ENCODE data around the gene NHLRC1. TPM values are rescaled to one million over a fixed set of nuclear protein-coding genes. Genes with fewer than 3 reads are reported as not detected.

NHLRC1 gene
- polyA plus RNA-seq, 3 donors: 0.75 to 3.1 (median 1.4) TPM

DNA sequence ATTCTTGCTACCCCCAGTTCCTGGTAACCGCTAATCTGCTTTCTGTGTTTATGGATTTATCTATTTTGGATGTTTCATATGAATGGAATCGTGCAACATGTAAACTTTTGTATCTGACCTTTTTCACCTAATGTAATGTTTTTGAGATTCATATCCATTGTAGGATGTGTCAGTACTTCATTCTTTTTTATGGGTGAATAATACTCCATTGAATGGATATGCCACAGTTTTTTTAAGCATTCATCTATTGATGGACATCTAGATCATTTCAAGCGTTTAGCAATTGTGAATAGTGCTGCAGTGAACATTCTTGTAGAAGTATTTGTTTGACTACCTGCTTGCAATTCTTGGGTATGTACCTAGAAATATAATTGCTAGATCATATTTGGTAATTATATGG is 45.8 kb upstream of the NHLRC1 start:
- WGBS (ENCODE audit: insufficient coverage): no CpG with 5 or more reads among the region's 3 CpGs
- Mint-ChIP-seq H3K4me1 (peaks cover 33% of the 10 kb centered on the region), H3K36me3 (peaks cover 37 to 63% of the 10 kb centered on the region in 2 donors), H3K4me3 (no peak overlapping the region), H3K27me3 (ENCODE audit: low read depth in 3 of 3) (no peaks in the 10 kb centered on the region), H3K27ac (peak overlapping the region in 1 of 7 donors; percentile 72), H3K9me3 (peaks cover 0 to 2% (median 0%) of the 10 kb centered on the region in 7 donors)
- no peaks in the 10 kb centered on the region for H4K20me1 ChIP-seq (ENCODE audit: insufficient read depth, low read length)
- peaks cover 65% of the 10 kb centered on the region for H3K79me2 ChIP-seq (ENCODE audit: insufficient read depth, low read length)
- H3K9me3 ChIP-seq (replicated peaks in 1 of 2; ENCODE audit: control insufficient read depth in 1 of 2, insufficient read depth in 1 of 2, low read length in 2 of 2): no peaks in the 10 kb centered on the region
- TF ChIP-seq, protein P1, sequence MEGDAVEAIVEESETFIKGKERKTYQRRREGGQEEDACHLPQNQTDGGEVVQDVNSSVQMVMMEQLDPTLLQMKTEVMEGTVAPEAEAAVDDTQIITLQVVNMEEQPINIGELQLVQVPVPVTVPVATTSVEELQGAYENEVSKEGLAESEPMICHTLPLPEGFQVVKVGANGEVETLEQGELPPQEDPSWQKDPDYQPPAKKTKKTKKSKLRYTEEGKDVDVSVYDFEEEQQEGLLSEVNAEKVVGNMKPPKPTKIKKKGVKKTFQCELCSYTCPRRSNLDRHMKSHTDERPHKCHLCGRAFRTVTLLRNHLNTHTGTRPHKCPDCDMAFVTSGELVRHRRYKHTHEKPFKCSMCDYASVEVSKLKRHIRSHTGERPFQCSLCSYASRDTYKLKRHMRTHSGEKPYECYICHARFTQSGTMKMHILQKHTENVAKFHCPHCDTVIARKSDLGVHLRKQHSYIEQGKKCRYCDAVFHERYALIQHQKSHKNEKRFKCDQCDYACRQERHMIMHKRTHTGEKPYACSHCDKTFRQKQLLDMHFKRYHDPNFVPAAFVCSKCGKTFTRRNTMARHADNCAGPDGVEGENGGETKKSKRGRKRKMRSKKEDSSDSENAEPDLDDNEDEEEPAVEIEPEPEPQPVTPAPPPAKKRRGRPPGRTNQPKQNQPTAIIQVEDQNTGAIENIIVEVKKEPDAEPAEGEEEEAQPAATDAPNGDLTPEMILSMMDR (IDR thresholded peaks at IDR 0.05): no peak
- peaks cover 46 to 65% of the 10 kb centered on the region in 2 donors for H3K4me1 ChIP-seq (ENCODE audit: control insufficient read depth in 1 of 2, insufficient read depth in 2 of 2, low read length in 2 of 2)
- H3K36me3 ChIP-seq (replicated peaks in 1 of 2; ENCODE audit: control insufficient read depth in 1 of 2, insufficient read depth in 2 of 2, low read length in 2 of 2): peaks cover 43 to 53% of the 10 kb centered on the region in 2 donors
- no peak overlapping the region for H3K4me2 ChIP-seq (replicated peaks; ENCODE audit: extremely low read depth, low read length, poor library complexity, severe bottlenecking)
- H3K27me3 ChIP-seq (ENCODE audit: control insufficient read depth in 2 of 2, insufficient read depth in 2 of 2, low read length in 2 of 2): no peaks in the 10 kb centered on the region
- peak overlapping the region in 1 of 2 donors; percentile 98 for H3K27ac ChIP-seq (ENCODE audit: low read depth in 1 of 2, low read length in 2 of 2)
- intact Hi-C loops (cut with micrococcal nuclease): no loop called here
- H3K9ac ChIP-seq (ENCODE audit: insufficient read depth, low read length, poor library complexity, severe bottlenecking): no peak overlapping the region
- no peak overlapping the region for H3K4me3 ChIP-seq (replicated peaks in 1 of 3; ENCODE audit: low read depth in 2 of 3, low read length in 3 of 3)
- no peak overlapping the region for H2AFZ ChIP-seq (ENCODE audit: insufficient read depth, low read depth, low read length, poor library complexity, severe bottlenecking)
- no peak for DNase-seq

DNA sequence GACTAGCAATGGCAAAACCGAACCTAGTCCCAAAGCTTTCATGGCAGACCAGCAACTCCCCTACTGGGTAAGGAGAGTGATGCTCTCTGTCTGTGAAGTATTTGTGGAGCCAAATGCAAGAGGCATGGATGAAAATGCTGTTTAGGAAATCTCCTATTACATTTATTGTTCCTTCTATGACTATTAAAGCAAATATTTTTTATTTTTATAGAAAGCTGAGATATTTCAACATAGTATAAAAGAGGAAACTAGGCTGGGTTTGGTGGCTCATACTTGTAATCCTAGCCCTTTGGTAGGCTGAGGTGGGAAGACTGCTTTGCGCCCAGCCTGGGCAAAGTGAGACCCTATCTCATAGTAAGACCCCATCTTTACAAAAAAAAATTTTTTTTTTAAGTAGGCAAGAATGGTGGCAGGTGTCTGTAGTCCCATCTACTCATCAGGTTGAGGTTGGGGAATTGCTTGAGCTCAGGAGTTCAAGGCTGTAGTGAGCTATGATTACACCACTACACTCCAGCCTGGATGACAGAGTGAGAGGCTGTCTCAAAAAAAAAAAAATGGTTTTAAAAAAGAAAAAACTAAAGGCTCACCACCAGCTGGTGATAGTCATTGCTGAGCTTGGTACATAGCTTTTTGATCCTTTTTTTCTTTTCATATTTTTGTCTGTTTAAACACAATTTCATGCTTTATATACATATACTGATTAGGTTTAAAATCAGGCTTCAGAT is 44.0 kb upstream of the NHLRC1 start:
- DNase-seq: peak; percentile 65 to 76 (median 74)
- peaks cover 54 to 70% of the 10 kb centered on the region in 2 donors for H3K36me3 ChIP-seq (replicated peaks in 1 of 2; ENCODE audit: control insufficient read depth in 1 of 2, insufficient read depth in 2 of 2, low read length in 2 of 2)
- peaks cover 67% of the 10 kb centered on the region for H3K79me2 ChIP-seq (ENCODE audit: insufficient read depth, low read length)
- peaks cover 53 to 76% of the 10 kb centered on the region in 2 donors for H3K36me3 Mint-ChIP-seq
- no peaks in the 10 kb centered on the region for H4K20me1 ChIP-seq (ENCODE audit: insufficient read depth, low read length)
- H3K9me3 Mint-ChIP-seq: peaks cover 0 to 2% (median 0%) of the 10 kb centered on the region in 7 donors
- peak overlapping the region; percentile 56 for H3K9ac ChIP-seq (ENCODE audit: insufficient read depth, low read length, poor library complexity, severe bottlenecking)
- H3K4me3 Mint-ChIP-seq: no peak overlapping the region
- H3K27ac ChIP-seq (ENCODE audit: low read depth in 1 of 2, low read length in 2 of 2): peak overlapping the region; percentile 82 to 98
- TF ChIP-seq, protein P1 (IDR thresholded peaks at IDR 0.05): no peak
- peak overlapping the region in 1 of 3 experiments; percentile 40 for H3K4me3 ChIP-seq (replicated peaks in 1 of 3; ENCODE audit: low read depth in 2 of 3, low read length in 3 of 3)
- H3K27me3 Mint-ChIP-seq (ENCODE audit: low read depth in 3 of 3): no peaks in the 10 kb centered on the region
- no CpG with 5 or more reads among the region's 2 CpGs for WGBS (ENCODE audit: insufficient coverage)
- peak overlapping the region; percentile 79 to 97 (median 94) for H3K27ac Mint-ChIP-seq
- H3K9me3 ChIP-seq (replicated peaks in 1 of 2; ENCODE audit: control insufficient read depth in 1 of 2, insufficient read depth in 1 of 2, low read length in 2 of 2): no peaks in the 10 kb centered on the region
- peaks cover 28% of the 10 kb centered on the region for H3K4me1 Mint-ChIP-seq
- peak overlapping the region; percentile 52 for H3K4me2 ChIP-seq (replicated peaks; ENCODE audit: extremely low read depth, low read length, poor library complexity, severe bottlenecking)
- H2AFZ ChIP-seq (ENCODE audit: insufficient read depth, low read depth, low read length, poor library complexity, severe bottlenecking): no peak overlapping the region
- intact Hi-C loops (cut with micrococcal nuclease): no loop called here
- peaks cover 31 to 48% of the 10 kb centered on the region in 2 donors for H3K4me1 ChIP-seq (ENCODE audit: control insufficient read depth in 1 of 2, insufficient read depth in 2 of 2, low read length in 2 of 2)
- no peaks in the 10 kb centered on the region for H3K27me3 ChIP-seq (ENCODE audit: control insufficient read depth in 2 of 2, insufficient read depth in 2 of 2, low read length in 2 of 2)
